CD4-positive, alpha-beta T cell treated with Interleukin-6 for 4 hours (primary cell): ENCODE measurements around the gene MARS1.
"Not testable (repeated sequence)": the region's sequence is repeated elsewhere in the genome, so short reads cannot be mapped to it uniquely, and the experiment has no call there.

Source experiments
- DNase-seq: peaks from one replicate; pipeline ENCODE4 v3.0.0-alpha.2; 2020; ENCODE audit warnings: mixed read lengths

The MARS1 gene

DNA sequence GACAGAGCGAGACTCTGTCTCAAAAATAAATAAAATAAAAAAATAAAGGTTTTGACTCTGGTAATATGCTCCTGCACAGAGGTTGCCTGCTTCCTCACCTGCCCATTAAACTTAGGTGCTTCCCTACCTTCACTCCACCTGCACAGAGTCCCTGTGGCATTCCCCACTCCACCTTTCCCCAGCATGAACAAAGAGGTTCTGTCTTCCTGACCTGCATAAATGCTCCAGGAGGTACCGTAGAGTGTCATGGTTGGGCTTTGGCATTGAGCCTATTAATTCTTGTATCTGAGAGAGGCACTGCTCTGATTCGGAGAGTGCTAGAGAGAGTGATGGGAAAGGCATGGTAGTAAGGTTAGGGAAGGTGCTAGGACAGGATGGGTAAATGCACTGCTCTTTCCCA is 14.5 kb upstream of the MARS1 start:
- DNase-seq = no peak

DNA sequence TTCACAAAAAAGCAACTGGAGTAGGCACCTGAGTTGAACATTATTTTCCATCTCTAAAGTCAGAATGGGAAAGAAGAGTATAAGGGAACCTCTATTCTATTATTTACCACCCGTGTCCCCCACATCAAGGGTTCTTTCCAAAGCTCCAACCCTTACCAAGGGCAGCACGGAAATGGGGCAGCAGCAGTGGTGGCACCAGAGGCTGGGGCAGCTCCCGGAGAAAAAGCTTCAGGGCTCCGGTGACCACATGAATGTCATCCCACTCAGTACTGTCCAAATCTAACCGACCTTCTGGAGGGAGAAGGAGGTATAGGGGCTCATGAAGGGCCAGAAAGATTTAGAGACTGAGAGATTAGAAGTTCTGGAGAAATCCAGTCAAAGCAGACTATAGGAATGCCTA is 14.0 kb upstream of the MARS1 start:
- DNase-seq = no peak

DNA sequence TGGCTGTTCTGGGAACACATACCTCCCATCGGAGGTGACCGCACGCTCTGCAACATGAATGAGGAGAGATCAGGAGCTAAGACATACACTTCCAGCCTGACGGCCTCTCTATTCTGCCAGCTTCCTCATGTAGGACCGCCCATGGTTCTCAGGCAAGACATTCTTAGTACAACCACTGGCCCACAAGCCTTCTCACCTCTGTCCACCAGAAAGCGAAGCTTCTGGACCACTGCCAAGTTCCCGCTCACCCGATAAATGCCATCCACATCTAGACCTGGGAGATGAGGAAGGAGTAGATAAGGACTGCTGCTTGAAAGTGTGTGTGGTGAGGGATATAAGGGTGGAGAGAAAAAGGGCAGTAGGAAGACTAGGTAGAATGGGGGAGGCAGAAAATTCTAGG is 13.4 kb upstream of the MARS1 start:
- DNase-seq = no peak

DNA sequence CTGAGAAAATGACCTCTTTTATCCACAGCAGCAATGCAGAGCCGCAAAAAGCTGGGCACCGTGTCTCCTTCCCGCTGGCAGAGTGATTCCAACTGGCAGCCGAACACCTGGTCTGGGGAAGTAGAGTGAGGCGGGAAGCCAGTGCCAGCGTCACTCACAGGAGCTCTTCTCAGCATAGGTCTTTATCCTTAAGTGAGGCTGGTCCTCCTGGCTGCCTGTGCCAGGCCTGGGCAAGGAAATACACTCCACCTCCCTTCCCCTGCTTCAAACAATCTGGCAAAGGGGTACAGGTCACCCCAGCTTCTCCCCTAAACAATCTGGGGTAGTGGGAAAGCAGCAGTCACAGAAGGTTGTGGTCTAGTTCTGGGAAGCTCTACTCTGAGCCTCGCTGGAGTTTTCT is 13.0 kb upstream of the MARS1 start:
- DNase-seq = no peak

DNA sequence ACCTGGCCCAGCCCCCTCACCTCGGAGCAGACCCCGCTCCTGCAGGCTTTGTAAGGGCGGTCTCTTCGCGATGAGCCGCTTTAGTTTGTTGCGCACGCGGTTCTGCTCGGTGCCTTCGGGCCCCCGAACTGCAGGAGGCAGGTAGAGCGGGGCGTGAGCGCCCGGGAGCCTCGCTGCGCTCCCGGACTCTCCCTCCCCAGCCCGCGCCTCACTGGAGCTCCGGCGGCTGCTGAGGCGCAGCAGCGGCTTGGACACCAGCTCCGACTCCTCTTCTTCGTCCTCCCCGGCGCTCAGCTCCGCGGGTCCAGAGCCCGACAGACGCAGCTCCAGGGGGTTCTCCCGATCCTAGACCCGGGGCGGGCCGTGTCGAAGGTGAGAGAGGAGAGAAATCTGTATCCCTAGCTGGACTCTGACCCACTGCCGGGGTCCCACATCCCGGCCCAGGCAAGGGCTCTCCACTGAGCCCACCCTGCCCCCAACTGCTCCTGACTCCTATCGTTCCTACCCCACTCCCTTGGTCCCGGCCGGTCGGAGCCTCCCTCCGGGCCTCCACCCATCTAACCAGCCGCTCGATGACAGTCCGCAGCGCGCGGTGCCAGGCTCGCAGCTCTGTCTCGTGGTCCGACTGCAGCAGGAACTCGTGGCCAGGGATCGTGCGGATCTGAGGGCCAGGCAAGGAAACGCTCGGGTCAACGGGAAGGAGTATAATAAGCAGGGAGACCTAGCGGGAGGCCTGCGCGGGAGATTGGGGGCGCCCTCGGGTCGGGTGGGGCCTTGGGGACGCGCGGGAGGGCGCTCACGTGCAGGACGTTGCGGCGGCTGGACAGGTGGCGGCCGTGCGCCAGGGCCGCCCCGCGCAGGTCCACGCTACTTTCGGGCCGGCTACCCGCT is 12.4 kb upstream of the MARS1 start:
- DNase-seq = no peak

DNA sequence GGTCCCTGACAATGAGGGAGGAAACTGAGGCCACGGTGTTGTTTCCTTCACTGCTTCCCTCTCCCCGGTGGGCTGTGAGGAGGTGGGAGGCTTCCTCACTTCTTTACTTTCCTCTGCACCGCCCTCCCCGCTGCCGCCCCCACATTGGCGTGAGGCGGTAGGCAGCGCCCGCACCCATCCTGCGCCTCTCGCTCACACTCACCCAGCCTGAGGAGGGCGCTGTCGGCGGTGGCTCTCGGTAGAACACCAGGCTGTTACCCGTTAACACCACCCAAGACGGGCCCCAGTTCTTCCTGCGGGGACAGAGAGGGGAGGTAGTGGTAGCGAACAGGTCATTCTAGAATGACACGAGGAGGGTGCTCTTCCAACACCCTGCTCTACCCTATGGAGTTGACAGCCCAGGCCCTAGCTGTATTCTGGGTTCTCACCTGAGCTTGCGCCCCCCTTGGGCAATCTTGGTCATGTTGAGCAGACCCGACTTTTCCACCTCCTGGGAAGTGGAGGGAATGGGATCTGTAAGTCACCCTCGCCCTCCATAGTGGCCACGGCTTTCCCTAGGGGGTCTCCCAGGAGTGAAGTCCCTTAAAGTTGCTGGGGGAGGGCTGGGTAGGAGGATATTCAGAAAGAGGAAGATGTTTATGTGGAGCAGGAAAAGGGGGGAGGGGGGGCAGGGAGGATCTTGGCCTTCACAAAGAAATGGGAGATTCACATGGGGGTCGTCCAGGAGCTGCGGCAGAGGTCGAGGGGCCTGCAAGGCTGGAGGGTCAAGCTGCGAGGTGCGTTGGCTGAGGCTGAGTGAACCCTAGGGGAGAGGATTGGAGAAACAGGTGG is 11.5 kb upstream of the MARS1 start:
- peak; percentile 76 for DNase-seq

DNA sequence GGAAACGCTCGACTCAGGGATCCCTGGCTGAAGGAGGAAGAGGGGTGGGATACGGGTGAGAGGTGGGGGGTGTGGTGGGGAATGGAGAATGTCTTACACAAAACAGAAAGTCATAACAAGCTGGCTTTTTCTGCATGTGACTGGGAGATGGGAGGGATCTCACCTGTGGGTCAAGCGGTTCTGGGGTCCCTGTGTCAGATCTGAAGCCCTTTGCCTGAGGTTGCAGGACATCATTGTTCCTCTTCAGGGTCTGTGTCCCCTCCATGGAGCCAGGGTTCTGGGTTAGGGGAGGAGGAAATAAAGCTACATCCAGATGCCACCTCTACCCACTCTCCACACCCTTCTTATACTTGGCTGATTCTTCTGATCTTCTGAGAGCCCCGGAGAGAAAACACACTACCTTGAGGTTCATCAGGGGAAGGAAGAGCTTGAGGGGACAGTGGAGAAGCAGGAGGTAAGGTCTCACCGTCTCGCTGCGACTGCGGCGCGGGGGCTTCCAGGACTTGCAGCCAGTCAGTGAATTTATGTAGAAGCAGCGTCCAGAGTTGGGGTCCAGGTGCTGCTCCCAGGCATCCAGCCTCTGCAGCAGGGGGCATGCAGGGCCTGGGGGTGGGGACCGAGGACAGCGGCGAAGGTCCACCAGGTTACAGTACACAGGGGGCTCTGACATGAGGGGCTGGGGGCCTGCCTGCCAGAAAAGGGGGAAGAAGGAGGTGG is 10.7 kb upstream of the MARS1 start:
- peak; percentile 27 for DNase-seq

DNA sequence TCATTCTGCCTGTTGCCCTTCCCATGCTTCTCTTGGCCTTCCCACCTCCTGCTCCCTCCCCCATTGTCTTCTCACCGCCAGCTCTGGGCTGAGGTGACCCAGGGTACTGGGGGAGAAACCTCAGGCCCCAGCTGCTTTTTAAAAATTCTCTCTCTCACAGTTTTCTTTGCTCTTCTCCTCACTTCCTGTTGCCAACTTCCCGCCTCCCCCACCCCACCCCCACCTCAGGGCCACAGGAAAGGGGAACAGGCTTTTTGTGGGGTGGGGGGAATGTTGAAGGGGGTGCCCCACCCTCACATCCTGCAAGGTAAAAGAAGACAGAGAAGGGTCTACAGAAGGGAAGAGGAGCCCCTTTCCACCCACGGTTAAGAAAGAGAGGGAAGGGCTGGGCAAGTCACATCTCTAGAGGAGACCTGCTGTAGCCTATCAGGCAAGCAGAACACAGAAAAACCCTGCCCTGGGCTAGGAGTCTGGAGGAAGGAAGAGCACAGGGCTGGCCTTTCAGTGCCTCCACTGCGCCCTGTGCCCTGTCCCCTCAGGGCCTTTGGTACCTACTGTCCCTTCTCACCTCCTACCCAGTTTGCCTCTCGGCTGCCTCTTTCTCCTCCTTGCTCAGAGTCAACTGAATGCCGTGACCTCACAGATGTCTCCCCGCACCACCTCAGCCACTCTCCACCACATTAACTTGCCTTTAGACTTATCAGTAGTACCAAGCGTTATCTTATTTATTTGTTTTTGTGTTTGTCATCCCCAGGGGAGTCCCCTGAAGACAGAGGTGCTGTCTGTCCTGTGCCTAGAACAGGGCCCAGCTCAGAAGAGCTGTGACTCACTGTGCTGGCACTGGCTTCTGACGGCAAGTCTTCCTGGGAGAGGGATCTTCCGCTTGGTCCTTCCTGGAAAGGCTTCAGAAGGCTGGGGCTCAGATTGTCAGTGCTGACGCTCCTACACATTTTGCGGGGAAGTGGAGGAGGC is 9.9 kb upstream of the MARS1 start:
- DNase-seq = peak; percentile 71

DNA sequence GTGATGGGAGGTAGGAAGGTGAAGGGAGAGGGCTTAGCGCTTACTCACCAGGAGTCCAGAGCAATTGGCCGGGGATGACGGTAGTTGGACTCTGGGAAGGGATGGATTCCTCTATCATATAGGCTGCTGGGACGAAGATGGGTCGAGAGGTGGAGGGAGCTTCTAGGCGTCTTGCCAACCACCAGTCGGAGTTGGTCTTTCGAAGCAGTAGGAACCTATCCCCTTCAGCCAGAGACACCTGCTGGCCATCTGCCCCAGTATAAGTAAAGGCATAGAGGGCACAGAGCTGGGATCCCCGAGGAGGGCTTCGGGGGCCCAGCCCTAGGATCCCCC is 8.9 kb upstream of the MARS1 start:
- DNase-seq = no peak

DNA sequence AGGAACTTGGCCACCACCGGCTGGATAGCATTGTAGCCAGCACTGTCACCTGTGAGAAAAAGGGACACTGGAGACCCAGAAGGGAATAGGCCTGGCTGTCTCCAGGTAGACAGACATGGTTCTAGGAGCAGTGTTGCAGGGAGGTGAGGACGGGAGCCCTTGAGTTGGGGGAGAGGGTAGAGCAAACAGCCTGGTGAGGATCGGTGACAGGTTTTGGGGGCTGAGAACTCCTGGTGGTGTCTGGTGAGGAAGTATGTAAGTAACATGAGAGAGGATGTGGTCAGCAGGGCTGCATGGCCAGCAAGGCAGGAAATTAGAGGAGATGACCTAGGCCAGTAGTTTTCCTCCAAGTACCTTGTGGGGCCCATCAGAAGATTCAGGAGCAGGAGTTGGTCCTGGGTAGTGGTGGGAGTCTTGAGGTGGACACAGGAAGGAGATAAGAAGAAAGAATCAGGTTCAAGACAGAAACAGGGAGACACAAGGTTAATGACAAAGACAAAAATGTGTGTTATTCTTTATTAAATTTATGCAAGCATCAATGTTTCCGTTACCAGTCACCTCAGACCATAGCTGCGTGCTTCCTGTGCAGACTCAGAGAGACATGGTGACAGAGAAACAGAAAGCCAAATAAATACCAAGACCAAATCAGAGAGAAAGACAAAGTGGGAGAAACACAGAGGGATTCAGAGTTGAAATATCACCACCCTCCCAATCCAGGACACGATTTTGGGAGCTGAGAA is 8.3 kb upstream of the MARS1 start, which contains the start of gene ARHGAP9:
Gene ARHGAP9, minus strand, starts transcription at position 491 of the 740 bp plus-strand sequence. Its CDS starts 460 bp downstream, at position 31.
- DNase-seq = peak; percentile 71

DNA sequence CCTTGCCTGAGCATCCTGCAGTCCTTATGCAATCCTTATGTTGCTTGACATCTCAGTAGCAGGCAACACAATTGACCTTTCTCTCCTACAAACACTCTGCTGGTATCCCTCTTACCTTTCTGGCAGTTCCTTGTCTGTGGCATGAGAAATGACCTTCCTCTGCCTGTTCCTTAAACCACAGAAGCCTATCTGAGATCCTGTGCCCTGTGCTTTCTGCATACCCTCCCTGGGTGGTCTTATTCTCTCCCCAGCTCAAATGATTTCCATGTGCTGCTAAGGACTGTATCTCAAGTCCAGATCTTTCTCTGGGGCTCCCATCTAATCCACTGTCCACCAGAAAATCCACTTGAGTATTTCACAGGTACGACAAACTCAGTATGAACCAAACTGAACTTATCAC is 6.2 kb upstream of the MARS1 start:
- no peak for DNase-seq

DNA sequence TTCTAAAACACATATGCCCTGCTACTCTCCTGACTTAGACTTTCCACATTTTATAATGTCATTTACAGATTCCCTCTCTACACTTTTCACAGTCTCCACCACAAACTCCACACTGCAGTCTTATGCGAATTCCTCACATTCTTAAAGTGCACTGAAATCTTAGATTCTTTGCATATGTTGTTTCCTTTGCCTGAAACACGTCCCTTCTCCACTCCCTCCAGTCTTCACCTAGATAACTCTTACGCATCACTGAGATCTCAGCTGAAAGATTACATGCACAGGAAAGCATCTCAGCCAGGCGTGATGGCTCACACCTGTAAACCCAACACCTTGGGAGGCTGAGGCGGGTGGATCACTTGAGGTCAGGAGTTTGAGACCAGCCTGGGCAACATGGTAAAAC is 4.4 kb upstream of the MARS1 start:
- no peak for DNase-seq

DNA sequence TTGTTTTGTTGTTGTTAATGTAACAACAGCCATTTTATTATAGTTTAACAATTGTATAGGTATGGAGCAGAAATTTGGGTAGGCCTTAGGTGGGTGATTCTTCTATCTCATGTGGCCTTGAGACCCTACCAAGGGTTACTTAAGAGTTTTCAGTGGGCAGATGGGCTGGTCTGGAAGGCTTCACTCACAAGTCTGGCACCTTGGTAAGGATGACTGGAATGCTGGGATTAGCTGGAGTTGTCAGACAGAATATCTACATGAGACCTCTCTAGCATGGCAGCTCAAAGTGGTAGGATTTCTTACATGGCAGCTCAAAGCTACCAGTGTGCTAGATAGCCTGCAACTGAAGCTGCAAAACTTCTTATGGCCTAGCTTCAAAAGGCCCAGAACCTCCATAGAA is 2.2 kb upstream of the MARS1 start:
- DNase-seq = no peak

DNA sequence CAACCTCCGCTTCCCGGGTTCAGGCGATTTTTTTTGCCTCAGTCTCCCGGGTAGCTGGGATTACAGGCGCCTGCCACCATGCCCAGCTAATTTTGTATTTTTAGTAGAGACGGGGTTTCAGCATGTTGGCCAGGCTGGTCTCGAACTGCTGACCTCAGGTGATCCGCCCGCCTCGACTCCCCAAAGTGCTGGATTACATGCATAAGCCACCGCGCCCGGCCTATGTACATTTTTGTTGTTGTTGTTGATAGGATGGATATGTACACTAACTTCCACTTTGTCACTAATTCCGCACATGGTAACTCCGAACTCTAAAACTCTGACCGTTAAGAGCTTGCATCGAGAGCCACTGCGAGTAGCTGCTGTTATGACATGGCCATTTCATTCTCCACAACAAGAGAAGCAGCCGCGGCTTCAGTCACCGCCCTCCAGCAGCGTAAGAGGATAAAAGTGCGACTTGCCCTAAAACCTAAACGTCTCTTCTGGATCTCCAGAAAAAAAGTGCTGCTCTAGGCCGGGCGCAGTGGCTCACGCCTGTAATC is 742 bp upstream of the MARS1 start:
- no peak for DNase-seq

DNA sequence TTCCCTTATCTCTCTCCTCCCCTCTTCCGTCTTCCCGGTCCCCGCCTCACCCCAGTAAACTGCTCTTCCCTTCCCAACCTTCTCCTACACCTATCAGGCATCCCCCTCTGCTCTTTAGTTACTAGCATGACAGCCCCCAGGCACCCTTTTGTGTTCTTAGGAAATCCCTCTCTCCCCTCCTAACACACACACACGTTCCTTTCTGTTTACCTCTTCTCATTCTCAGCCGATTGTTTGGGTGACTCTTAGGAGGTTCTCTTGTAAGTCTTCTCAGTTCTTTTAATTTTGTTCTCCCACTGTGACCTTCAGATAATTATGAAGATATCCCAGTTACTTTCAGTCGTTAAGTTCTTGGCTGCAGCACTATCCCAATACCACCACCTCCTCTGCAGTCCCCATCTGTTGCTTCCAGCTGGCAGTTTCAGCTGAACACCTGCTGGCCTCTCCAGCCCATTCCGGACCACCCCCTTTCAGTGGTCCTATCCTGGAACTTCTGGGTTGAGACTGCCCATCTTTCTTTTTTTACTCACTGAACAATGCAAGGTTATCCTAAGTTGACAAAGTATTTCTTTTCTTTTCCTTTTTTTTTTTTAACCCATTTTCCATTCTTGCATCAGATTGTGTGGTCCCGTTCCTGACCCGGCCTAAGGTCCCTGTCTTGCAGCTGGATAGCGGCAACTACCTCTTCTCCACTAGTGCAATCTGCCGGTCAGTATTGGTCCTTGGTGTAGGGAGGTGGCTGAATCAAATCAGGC is 711 bp downstream of the MARS1 start:
- DNase-seq = no peak

DNA sequence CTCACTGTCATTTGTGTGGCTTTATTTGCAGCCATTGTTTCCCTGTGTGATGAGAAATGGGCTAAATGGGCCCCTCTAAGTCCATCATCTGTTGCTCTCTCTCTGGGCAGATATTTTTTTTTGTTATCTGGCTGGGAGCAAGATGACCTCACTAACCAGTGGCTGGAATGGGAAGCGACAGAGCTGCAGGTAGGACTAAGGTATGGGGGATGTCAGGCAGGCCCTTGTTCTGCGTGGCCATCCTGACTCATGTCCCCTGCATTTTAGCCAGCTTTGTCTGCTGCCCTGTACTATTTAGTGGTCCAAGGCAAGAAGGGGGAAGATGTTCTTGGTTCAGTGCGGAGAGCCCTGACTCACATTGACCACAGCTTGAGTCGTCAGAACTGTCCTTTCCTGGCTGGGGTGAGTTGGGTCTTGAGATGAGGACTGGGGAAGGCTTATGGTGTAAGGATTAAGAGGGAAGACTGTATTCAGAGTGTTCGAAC is 1.3 kb downstream of the MARS1 start:
- DNase-seq = no peak

DNA sequence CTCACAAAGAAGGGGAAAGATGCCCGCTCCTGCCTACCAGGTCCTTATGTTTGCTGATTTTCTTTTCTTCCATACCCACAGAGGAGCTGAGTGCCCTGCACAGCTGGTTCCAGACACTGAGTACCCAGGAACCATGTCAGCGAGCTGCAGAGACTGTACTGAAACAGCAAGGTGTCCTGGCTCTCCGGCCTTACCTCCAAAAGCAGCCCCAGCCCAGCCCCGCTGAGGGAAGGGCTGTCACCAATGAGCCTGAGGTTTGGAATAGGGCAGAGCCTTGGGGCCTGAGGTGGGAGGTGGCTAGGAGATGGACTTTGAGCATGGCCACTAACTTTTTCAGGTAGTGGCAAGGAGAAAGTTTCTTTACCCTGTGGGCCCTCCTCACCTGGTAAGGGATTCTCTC is 2.3 kb downstream of the MARS1 start:
- DNase-seq = no peak

DNA sequence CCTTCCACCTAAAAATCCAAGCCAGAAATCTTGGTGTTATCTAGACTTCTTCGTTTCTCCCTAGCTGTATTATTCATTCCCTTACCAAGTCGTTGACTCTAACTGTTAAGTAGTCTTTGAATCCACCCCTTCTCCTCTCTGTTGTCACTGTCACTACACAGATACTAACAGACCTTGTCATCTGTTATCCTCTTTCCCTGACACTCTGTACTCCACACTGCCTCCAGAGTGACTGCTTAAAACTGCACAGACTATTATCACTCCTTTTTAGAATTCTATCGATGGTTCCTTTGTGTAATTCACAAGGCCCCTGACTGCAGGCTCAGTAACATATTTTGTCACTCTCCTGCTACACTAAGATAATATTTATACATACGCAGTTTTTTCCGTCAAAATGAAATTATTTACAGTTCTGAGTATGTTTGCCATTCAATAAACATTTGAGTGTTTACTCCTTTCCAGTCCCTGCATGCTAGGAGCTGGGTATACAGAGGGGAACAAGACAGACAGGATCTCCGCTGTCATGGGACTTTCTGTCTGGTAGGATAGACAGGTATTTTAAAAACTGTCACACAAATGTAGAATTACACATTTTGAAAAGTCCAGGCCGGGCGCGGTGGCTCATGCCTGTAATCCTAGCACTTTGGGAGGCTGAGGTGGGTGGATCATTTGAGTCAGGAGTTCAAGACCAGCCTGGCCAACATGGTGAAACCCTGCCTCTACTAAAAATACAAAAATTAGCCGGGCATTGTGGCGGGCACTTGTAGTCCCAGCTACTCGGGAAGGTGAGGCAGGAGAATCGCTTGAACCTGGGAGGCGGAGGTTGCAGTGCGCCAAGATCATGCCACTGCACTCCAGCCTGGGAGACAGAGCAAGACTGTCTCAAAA is 3.8 kb downstream of the MARS1 start:
- DNase-seq = no peak

DNA sequence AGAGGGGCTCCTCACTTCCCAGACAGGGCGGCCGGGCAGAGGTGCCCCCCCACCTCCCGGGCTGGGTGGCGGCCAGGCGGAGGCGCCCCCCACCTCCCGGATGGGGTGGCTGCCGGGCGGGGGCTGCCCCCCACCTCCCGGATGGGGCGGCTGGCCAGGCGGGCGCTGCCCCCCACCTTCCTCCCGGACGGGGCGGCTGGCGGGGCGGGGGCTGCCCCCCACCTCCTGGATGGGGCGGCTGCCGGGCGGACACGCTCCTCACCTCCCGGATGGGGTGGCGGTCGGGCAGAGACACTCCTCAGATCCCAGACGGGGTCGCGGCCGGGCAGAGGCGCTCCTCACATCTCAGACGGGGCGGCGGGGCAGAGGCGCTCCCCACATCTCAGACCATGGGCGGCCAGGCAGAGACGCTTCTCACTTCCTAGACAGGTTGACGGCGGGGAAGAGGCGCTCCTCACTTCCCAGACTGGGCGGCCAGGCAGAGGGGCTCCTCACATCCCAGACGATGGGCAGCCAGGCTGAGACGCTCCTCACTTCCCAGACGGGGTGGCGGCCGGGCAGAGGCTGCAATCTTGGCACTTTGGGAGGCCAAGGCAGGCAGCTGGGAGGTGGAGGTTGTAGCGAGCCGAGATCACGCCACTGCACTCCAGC is 7.3 kb downstream of the MARS1 start:
- not testable (repeated sequence) for DNase-seq
